ENCODE measurements around the gene SLC9A9.

Gene SLC9A9

DNA sequence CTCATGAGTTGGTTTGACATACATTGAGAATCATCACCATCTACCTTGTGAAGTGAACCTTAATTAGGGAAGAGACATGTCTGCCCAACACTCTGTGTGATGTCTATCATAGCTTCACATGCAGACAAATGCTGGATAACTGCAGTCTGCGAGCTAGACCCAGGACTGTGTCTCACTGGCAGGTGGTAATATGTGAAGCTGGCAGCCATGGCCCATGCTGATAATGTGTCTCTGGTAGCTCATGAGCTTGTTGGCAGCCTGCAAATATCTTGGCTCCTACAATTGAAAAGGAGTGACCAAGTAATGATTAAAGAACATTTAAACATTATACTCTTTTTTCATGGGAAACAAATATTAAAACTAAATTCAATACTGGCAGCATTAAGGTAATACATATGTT, 493.9 kb downstream of the SLC9A9 start:
- DNase-seq (ENCODE audit: low read depth) = no peak

- no peak for DNase-seq (ENCODE audit: low read depth)
Measured at GRCh38 chr3:143352850-143353550, 495.3 kb downstream of the SLC9A9 start.

- DNase-seq (ENCODE audit: low read depth) = no peak
Measured at GRCh38 chr3:143351895-143352608, 496.2 kb downstream of the SLC9A9 start.

- DNase-seq (ENCODE audit: low read depth) = no peak
Measured at GRCh38 chr3:143351354-143351753, 496.9 kb downstream of the SLC9A9 start.

DNA sequence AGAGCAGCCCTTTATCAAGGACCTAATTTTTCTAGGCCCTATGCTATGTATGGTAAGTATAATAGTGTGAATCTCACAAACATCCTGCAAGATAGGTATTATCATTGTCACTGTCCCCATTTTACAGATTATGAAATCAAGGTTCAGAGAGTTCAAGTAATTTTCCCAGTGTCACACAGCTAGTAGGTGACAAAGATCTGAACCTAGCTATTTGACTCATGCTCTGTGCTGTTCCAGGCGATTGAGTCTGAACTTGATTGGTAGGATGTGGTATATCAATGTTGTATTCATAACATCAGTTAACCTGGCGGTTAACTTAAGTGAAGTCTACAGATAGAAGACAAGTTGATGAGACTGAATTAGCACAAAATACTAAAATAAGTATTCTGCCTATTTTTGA, 498.8 kb downstream of the SLC9A9 start:
- DNase-seq (ENCODE audit: low read depth) = no peak

GRCh38 chr3:143348486-143349327, 499.6 kb downstream of the SLC9A9 start:
- no peak for DNase-seq (ENCODE audit: low read depth)

DNA sequence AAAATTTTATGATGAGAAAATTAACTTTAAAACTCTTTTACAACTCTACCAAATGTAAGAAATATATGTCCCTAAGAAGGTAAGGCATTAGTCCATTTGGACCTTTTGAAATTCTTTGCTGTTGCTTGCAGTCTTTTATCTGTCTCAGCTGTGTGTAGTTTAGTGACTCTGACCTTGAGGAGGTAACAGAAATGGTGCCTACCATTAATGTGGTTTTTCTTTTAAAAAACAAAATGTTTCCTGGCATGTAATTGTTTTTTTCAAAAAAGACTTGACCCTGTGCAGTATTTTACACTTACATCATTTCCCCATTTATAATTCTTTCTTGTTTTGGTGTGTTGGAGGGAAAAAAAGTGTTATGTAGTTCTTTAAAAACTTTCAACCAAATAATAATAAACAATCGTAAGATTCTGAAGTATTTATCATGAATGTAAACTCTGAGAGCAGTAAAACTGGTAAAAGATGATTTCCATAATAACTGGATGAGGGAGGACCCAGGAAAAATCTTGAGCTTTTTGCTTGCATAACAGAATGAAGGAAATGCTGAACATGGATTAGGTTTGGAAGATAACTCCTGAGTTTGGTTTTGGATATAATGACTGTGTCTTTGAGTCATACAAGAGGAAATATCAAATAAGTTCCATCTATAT, 503.6 kb downstream of the SLC9A9 start:
- DNase-seq (ENCODE audit: low read depth) = no peak

- DNase-seq (ENCODE audit: low read depth) = no peak
Measured at GRCh38 chr3:143343944-143344343, 504.3 kb downstream of the SLC9A9 start.

DNA sequence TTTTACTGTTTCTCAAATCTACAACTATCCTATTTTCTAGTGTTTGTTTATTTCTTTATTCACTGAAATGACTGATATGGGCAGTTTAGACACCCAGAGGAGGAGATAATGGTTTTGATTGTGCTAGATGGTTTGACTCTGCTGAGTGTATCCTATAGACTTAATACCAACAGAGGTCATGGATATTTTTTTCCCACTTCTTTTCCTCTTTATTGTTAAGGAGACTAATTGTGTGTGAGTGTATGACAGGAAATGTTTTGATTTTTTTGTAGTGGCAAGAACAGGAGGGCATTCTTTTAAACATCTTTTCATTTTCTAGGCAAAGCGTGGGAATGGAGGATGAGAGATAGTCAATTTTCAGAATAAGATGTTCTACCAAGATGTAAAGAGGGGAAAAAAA, 505.2 kb downstream of the SLC9A9 start:
- no peak for DNase-seq (ENCODE audit: low read depth)

GRCh38 chr3:143339451-143339850, 508.8 kb downstream of the SLC9A9 start:
- DNase-seq (ENCODE audit: low read depth) = no peak

DNA sequence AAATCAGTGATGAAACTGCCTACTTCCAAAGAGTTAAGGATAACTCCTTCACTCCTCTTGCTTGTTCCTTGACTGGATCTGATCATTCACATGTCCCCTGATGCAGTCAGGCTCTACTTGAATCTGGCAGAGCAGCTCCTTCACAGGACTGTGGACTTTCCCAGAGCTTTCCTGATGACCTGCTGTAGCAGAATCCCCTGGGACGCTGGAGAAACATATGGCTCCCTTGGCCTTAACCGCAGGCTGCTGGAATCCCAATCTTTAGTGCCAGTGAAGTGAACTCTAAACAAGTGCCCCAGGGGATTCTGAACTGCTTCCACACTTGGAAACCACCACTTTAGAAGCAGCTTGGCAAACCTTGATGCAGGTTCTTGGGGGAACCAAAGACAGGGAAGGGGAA, 510.9 kb downstream of the SLC9A9 start:
- no peak for DNase-seq (ENCODE audit: low read depth)

GRCh38 chr3:143334231-143334630, 514.0 kb downstream of the SLC9A9 start:
- no peak for DNase-seq (ENCODE audit: low read depth)

DNA sequence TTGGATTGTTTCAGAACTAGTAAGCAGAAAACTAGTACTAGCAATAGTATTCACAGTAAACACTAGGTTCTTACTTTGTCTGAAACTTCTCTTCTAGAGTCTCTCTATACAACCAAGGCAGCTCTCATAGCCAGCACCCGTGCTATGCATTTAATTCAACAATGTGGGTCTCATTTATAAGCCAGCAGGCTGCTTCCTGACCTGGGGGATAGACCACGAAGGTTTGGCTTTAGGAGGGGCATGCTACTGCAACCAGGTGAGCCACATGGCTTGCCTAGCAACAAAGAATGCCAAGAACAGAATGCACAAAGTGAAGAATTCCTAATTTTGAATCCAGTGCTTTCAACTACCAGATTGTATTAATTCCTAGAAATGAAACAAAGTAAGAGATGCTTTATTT, 514.9 kb downstream of the SLC9A9 start:
- no peak for DNase-seq (ENCODE audit: low read depth)

DNA sequence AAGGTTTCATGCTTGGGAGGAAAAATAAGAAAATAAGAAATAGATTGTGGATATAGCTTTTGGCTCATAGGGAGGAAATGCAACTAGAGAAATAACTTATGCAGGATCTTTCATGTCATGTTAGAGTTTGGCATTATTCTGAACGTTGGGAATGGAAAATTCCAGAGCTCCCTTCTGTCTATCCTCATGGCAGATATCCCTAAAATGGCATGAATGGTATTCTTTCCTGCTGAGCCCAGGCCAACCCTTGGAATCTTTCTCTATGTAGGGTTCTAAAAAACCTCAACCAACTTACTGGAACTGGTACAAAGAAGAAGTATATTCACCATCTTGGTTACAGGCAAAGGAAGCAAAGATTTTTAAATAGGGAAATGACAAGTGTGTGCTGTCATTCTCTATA, 516.2 kb downstream of the SLC9A9 start:
- no peak for DNase-seq (ENCODE audit: low read depth)

GRCh38 chr3:143331350-143331749, 516.9 kb downstream of the SLC9A9 start:
- no peak for DNase-seq (ENCODE audit: low read depth)

DNA sequence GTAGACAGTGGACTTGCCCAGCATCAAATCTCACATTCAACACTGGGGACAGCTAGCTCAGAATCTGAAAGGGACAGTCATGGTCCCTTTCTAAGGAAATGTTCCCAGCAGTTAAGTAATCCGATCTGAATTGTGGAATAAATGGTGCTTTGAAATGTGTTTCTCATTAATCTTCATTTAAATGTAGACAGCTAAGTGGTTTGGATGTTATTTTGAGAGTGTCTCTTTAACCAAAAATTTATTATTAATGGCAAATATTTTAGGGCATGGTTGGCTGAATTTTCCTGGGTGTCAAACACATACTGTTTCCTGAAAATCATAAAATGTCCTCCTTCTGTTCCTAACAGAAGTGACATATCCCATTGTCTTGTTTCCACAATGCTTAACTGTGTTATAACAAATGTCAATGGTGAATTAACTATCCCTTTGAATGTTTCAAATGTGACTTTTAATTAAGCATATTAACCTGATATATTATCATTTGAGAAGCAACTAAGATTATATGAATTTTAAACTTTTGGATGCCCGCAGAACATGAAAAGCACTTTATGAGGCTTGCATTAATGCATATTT, 517.9 kb downstream of the SLC9A9 start:
- no peak for DNase-seq (ENCODE audit: low read depth)

GRCh38 chr3:143329567-143330211, 518.6 kb downstream of the SLC9A9 start:
- DNase-seq (ENCODE audit: low read depth) = no peak

DNA sequence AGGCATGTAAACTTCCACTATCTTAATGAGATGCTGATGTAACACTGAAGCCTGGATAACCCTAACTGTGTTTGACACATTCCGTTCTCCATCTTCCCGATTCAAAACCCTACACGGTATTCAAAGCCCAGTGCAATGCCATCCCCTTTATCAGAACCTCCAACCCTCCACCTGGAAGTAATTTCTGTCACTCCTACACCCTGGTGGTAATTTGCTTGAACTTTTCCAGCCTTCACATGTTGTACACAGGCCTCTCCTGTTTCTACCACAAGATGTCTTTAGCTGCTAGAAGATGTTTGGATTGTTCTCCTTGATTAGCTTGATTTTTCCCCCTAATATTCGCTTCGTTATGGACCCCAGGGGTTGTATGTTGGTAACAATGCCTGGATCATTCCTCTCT, 519.8 kb downstream of the SLC9A9 start:
- DNase-seq (ENCODE audit: low read depth) = no peak

DNA sequence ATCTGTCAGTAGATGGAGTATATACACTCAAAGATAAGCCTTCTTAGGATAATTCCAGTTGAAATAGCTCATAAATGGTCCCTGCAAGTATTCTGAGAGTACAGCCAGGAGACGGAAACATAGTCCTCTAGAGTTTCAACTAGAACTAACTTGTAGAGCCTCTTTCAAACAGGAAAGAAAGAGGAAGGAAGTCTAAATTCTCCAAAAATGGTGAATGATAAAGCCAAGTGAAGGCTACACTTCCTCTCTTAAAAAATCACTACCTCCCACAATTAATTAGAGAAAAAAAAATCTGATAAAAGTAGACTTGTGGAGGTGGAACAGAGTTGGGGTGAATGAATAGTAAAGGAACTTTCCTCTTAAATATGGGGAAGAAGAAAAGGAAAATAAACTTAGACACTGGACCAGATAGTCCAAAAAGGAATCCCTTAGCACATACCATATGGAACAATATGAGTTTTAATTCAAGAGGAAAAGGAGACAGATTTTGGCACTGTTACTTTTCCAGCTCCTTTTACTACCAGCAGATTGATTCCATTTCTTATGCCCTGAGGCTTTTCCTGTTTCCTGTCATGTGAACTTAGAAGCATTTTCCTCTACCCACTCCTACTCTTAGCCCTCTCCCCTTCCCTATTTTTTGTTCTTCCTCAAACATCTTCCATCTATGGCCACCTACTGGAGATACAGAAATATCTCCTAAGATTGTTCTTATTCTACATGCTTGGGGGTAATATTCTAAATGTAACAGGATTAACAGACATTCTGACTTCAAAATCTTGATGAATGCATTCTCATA, 521.1 kb downstream of the SLC9A9 start:
- no peak for DNase-seq (ENCODE audit: low read depth)

DNA sequence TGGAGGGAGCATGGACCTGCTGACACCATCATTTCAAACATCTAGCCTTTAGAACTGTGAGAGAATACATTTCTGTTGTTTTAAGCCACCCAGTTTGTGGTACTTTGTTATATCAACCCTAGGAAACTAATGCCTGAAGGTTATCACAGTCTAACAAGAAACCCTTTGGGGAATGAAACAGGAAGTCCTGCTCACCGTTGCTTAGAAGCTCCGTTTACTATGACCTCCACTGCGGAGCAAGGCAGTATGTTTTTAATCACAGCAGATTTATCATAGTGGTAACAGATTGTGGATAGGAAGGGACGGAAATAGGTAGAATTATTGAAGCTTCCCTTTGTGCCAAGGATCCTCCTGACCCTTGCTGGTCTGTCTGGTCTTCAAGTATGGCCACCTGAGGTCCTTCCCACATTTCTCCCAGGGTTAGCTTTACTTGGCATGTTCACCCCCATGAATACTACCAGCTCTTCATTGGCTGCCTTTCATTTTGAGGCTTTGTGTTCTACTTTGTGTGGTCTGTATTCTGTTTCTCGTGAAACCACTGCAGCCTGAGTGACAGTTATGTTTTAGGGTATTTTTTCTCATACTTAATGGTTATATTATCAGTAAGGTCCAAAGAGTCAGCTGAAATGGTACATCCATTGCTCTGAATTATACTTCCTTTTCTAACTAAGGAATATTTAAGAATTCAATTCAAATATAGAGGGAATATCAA, 527.1 kb downstream of the SLC9A9 start:
- no peak for DNase-seq (ENCODE audit: low read depth)

All from stimulated activated CD8-positive, alpha-beta memory T cell treated with anti-CD3 and anti-CD28 coated beads, Interleukin-4, amount 100 ng/mL, for 24 hours (primary cell).